NAMALWA (cell line): ENCODE results near the gene ALG12.

ENCODE experiments used
- DNase-seq: peaks from one replicate; pipeline ENCODE4 v3.0.0-alpha.2; 2015; ENCODE audit warnings: low spot score

Gene ALG12

GRCh38 chr22:49929994-49930575, 11.8 kb upstream of the ALG12 start:
- DNase-seq: no peak

- peak; percentile 85 for DNase-seq
Observed at GRCh38 chr22:49929211-49929979, 11.2 kb upstream of the ALG12 start.

- DNase-seq: no peak
Observed at GRCh38 chr22:49928555-49929210, 10.4 kb upstream of the ALG12 start.

GRCh38 chr22:49928185-49928495, 9.9 kb upstream of the ALG12 start:
- no peak for DNase-seq

GRCh38 chr22:49927483-49928184, 9.4 kb upstream of the ALG12 start:
- no peak for DNase-seq

- DNase-seq: no peak
Observed at GRCh38 chr22:49926916-49927315, 8.7 kb upstream of the ALG12 start.

GRCh38 chr22:49925525-49926128, 7.4 kb upstream of the ALG12 start:
- DNase-seq: peak; percentile 37

- DNase-seq: no peak
Observed at GRCh38 chr22:49924113-49924833, 6.0 kb upstream of the ALG12 start.

- DNase-seq: no peak
Observed at GRCh38 chr22:49923445-49923844, 5.2 kb upstream of the ALG12 start.

- no peak for DNase-seq
Observed at GRCh38 chr22:49922926-49923325, 4.7 kb upstream of the ALG12 start.

GRCh38 chr22:49922484-49922883, 4.2 kb upstream of the ALG12 start:
- DNase-seq: no peak

- no peak for DNase-seq
Observed at GRCh38 chr22:49921508-49922278, 3.5 kb upstream of the ALG12 start.

GRCh38 chr22:49920859-49921258, 2.6 kb upstream of the ALG12 start:
- DNase-seq: no peak

GRCh38 chr22:49918911-49919881, 958 bp upstream of the ALG12 start:
- DNase-seq: no peak

- no peak for DNase-seq
Observed at GRCh38 chr22:49916831-49917230, 1.4 kb downstream of the ALG12 start.

- DNase-seq: no peak
Observed at GRCh38 chr22:49915610-49916009, 2.6 kb downstream of the ALG12 start.

- no peak for DNase-seq
Observed at GRCh38 chr22:49914256-49914655, 4.0 kb downstream of the ALG12 start.

GRCh38 chr22:49913446-49913845, 4.8 kb downstream of the ALG12 start:
- no peak for DNase-seq

- no peak for DNase-seq
Observed at GRCh38 chr22:49913026-49913425, 5.2 kb downstream of the ALG12 start.
